ENCODE data around the gene ATP10A.

The ATP10A gene

DNA sequence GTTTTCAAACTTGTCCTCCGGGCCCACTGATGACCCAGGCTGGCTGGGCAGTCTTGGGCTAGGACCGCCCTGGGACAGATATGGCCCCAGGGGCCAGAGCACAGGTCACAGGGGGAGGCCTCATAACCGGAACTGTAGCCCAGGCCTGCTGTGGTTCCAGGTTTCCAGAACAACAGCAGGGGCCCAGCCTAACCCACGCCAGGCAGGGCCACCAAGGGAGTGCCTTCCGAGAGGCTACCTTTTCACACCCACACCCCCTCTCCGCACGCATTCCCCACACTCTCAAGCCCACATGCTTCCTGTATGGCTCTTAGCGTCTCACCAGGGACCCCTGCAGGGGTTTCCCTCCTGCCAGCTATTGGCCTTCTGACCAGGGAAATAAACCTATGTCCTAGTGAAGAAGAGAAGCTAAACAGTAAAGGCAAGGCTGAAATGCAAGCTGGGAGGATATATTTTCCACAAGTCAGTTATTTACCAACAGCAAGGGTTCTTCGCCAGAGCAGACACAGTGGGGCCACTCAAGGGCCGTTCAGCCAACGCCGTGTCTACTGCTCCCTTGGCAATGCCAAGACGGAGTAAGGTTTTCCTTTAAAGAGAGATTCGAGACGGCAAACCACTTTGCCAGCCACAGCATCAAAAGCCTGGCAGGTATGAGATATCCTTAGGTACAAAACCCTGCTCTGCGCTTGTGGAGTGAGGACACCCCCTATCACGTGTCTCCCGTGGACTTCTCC lies 135.1 kb downstream of the ATP10A start:
- peaks cover 19 to 48% (median 31%) of the 10 kb centered on the region in 3 donors for H3K36me3 ChIP-seq
- TF ChIP-seq, protein P1, sequence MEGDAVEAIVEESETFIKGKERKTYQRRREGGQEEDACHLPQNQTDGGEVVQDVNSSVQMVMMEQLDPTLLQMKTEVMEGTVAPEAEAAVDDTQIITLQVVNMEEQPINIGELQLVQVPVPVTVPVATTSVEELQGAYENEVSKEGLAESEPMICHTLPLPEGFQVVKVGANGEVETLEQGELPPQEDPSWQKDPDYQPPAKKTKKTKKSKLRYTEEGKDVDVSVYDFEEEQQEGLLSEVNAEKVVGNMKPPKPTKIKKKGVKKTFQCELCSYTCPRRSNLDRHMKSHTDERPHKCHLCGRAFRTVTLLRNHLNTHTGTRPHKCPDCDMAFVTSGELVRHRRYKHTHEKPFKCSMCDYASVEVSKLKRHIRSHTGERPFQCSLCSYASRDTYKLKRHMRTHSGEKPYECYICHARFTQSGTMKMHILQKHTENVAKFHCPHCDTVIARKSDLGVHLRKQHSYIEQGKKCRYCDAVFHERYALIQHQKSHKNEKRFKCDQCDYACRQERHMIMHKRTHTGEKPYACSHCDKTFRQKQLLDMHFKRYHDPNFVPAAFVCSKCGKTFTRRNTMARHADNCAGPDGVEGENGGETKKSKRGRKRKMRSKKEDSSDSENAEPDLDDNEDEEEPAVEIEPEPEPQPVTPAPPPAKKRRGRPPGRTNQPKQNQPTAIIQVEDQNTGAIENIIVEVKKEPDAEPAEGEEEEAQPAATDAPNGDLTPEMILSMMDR (IDR thresholded peaks at IDR 0.05), result no peak
- no peak overlapping the region for H3K27ac ChIP-seq
- no peaks in the 10 kb centered on the region for H3K9me3 ChIP-seq
- intact Hi-C loops (cut with DNase I; ENCODE audit: low total_unique reads), result no loop called here
- peak in 1 of 2 donors; percentile 46 for DNase-seq
- peaks cover 0 to 33% (median 10%) of the 10 kb centered on the region in 4 donors for H3K4me1 ChIP-seq
- no peaks in the 10 kb centered on the region for H3K27me3 ChIP-seq
- no peak overlapping the region for H3K4me3 ChIP-seq

DNA sequence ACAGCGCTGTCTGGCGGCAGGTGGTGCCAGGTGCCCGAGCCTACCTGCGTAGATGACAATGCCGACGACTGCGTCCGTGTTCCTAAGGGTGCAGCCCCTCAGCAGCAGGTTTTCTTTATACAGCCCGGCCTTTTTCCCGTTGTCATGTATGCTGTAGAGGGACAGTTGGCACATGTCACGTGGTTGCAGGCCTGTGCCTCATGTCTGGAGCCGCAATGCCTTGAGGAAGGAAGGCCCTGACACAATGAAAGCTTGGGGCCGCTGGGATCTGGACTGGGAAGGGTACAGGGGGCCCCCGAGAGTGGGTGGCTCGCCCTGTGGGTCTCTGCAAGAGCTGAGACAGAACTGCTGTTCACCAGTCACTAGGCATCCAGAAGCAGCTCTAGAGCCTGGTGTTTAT lies 136.0 kb downstream of the ATP10A start:
- peak in 1 of 2 donors; percentile 44 for DNase-seq
- H3K4me3 ChIP-seq, result no peak overlapping the region

DNA sequence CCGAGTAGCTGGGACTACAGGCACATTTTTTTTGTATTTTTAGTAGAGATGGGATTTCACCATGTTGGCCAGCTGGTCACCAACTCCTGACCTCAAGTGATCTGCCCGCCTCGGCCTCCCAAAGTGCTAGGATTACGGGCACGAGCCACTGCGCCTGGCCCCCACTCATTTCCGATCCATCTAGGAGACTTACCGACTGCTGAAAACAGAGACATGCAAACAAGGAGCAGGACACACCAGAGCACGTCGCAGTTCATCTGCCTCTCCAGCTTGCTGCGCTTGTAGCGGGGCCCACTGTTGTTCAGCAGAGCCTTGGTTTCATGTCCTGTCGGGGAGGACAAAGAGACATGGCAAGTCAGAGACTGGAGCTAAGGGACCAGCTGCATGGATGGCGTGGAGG lies 137.4 kb downstream of the ATP10A start:
- no peak overlapping the region for H3K27ac ChIP-seq
- H3K4me3 ChIP-seq, result no peak overlapping the region
- intact Hi-C loops (cut with DNase I; ENCODE audit: low total_unique reads), result no loop called here
- peaks cover 0 to 36% (median 3%) of the 10 kb centered on the region in 4 donors for H3K4me1 ChIP-seq
- TF ChIP-seq, protein P1 (IDR thresholded peaks at IDR 0.05), result no peak
- DNase-seq, result peak in 1 of 2 donors; percentile 37
- H3K27me3 ChIP-seq, result no peaks in the 10 kb centered on the region
- H3K36me3 ChIP-seq, result peaks cover 29 to 55% (median 40%) of the 10 kb centered on the region in 3 donors
- H3K9me3 ChIP-seq, result no peaks in the 10 kb centered on the region

More for the DNA sequence above, 136.0 kb downstream of the ATP10A start:
- intact Hi-C loops (cut with DNase I; ENCODE audit: low total_unique reads), result no loop called here
- Histone ChIP-seq H3K9me3 (no peaks in the 10 kb centered on the region), H3K27ac (no peak overlapping the region), H3K4me1 (peaks cover 0 to 36% (median 6%) of the 10 kb centered on the region in 4 donors), H3K36me3 (peaks cover 19 to 48% (median 31%) of the 10 kb centered on the region in 3 donors), H3K27me3 (no peaks in the 10 kb centered on the region)
- TF ChIP-seq, protein P1 (IDR thresholded peaks at IDR 0.05), result no peak

DNA sequence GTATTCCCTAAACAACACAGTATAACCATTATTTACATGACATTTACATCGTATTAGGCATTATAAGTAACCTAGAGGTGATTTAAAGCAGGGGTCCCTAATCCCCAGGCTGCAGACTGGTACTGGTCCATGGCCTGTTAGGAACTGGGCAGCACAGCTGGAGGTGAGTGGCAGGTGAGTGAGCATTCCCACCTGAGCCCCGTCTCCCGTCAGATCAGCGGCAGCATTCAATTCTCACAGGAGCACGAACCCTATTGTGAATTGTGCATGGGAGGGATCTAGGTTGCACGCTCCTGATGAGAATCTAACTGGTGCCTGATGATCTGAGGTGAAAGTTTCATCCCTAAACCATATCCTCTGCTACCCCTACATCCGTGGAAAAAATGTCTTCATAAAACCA lies 138.2 kb downstream of the ATP10A start:
- Histone ChIP-seq H3K9me3 (no peaks in the 10 kb centered on the region), H3K27me3 (no peaks in the 10 kb centered on the region), H3K36me3 (peaks cover 31 to 63% (median 48%) of the 10 kb centered on the region in 3 donors), H3K27ac (no peak overlapping the region), H3K4me3 (no peak overlapping the region), H3K4me1 (peaks cover 0 to 40% (median 4%) of the 10 kb centered on the region in 4 donors)
- DNase-seq, result peak in 1 of 2 donors; percentile 50
- intact Hi-C loops (cut with DNase I; ENCODE audit: low total_unique reads), result no loop called here
- TF ChIP-seq, protein P1 (IDR thresholded peaks at IDR 0.05), result no peak

DNA sequence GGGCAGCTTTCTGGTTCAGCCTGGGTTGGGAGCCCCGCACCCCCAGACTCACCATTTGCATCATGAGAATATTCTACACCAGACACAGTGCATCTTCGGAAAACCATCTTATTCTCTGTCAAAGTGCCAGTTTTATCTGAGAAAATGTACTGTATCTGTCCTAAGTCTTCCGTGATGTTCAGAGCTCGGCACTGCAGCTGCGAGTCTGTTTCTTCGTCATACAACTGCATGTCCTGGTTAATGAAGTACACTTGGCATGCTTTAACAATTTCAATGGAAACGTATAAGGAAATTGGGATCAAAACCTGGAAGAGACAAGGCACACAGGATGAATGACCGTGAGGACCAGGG lies 141.5 kb downstream of the ATP10A start:
- TF ChIP-seq, protein P1 (IDR thresholded peaks at IDR 0.05), result no peak
- intact Hi-C loops (cut with DNase I; ENCODE audit: low total_unique reads), result no loop called here
- H3K9me3 ChIP-seq, result no peaks in the 10 kb centered on the region
- peaks cover 0 to 73% (median 18%) of the 10 kb centered on the region in 4 donors for H3K4me1 ChIP-seq
- DNase-seq, result no peak
- H3K36me3 ChIP-seq, result peaks cover 39 to 60% (median 51%) of the 10 kb centered on the region in 3 donors
- H3K27me3 ChIP-seq, result no peaks in the 10 kb centered on the region
- H3K27ac ChIP-seq, result peak overlapping the region; percentile 36 to 70
- no peak overlapping the region for H3K4me3 ChIP-seq
